Liver (tissue), 9 donors: ENCODE measurements around the gene TNF. TPM values are rescaled to one million over a fixed set of nuclear protein-coding genes. Genes with fewer than 3 reads are reported as not detected.

Experiments
- DNase-seq: peaks from one replicate; pipeline ENCODE4 v3.0.0-alpha.2; 2017; ENCODE audit warnings: low spot score
- H3K27ac ChIP-seq, 2 donors: one replicate each; pipeline ENCODE4 v1.7.0; 2013; ENCODE audit warnings: inconsistent platforms in 2 of 2, low read length in 2 of 2, control low read depth in 1 of 2, low read depth in 1 of 2, mild to moderate bottlenecking in 1 of 2
- H3K27me3 ChIP-seq, 4 donors: one replicate each; pipeline versions ENCODE4 v1.6.1 to v1.7.0; 2013; ENCODE audit warnings: low read length in 3 of 4, inconsistent platforms in 1 of 4, mild to moderate bottlenecking in 1 of 4, moderate library complexity in 1 of 4; ENCODE audit not compliant: control insufficient read depth in 4 of 4, insufficient read depth in 4 of 4
- H3K36me3 ChIP-seq, 4 donors: one replicate each; pipeline versions ENCODE4 v1.6.1 to v1.7.0; 2013; ENCODE audit warnings: low read length in 3 of 4, mild to moderate bottlenecking in 3 of 4, low read depth in 1 of 4, moderate library complexity in 1 of 4; ENCODE audit not compliant: control insufficient read depth in 4 of 4, insufficient read depth in 3 of 4
- H3K4me1 ChIP-seq, 4 donors: one replicate each; pipeline versions ENCODE4 v1.6.1 to v1.7.0; 2013; ENCODE audit warnings: low read length in 3 of 4, mild to moderate bottlenecking in 3 of 4, moderate library complexity in 1 of 4; ENCODE audit not compliant: control insufficient read depth in 4 of 4, insufficient read depth in 4 of 4
- H3K4me3 ChIP-seq, 3 donors: one replicate each; pipeline versions ENCODE4 v1.6.1 to v1.7.0; 2013; ENCODE audit warnings: low read length in 3 of 3, control low read depth in 1 of 3, low read depth in 1 of 3, mild to moderate bottlenecking in 1 of 3
- H3K9ac ChIP-seq, 2 donors: one replicate each; pipeline ENCODE4 v1.7.0; 2013; ENCODE audit warnings: low read length in 2 of 2, mild to moderate bottlenecking in 2 of 2, moderate library complexity in 2 of 2, control low read depth in 1 of 2, low read depth in 1 of 2
- H3K9me3 ChIP-seq, 4 donors: one replicate each; pipeline versions ENCODE4 v1.6.1 to v1.7.0; 2013; ENCODE audit warnings: low read length in 3 of 4; ENCODE audit not compliant: control insufficient read depth in 4 of 4
- ATF3 ChIP-seq: IDR thresholded peaks from 2 replicates; pipeline ENCODE4 v1.6.1; 2016; ENCODE audit warnings: antibody characterized with exemption
- CTCF ChIP-seq: fragments of 150-350 bp; IDR thresholded peaks from 2 replicates; pipeline ENCODE4 v1.5.1; 2017; ENCODE audit warnings: improper control_type of control experiment, low read depth, low read length; ENCODE audit not compliant: missing input control
- EGR1 ChIP-seq, 2 donors: IDR thresholded peaks; 2 replicates each; pipeline ENCODE4 v1.6.1; 2016 to 2018; ENCODE audit warnings: antibody characterized with exemption in 2 of 2, low read depth in 2 of 2
- FOXA2 ChIP-seq: IDR thresholded peaks from 2 replicates; pipeline ENCODE4 v1.6.1; 2016; ENCODE audit warnings: antibody characterized with exemption
- GABPA ChIP-seq, 2 donors: IDR thresholded peaks in 1 of 2; conservative IDR thresholded peaks in 1 of 2; 2 replicates each; pipeline ENCODE4 v1.6.1; 2016; ENCODE audit warnings: antibody characterized with exemption in 2 of 2, mild to moderate bottlenecking in 1 of 2, moderate library complexity in 1 of 2
- HNF4A ChIP-seq, 2 donors: conservative IDR thresholded peaks; 2 replicates each; pipeline ENCODE4 v1.6.1; 2016; ENCODE audit warnings: antibody characterized with exemption in 2 of 2, mild to moderate bottlenecking in 2 of 2
- HNF4G ChIP-seq: IDR thresholded peaks from 2 replicates; pipeline ENCODE4 v1.6.1; 2016; ENCODE audit warnings: antibody characterized with exemption
- NR2F2 ChIP-seq: IDR thresholded peaks from 2 replicates; pipeline ENCODE4 v1.6.1; 2016; ENCODE audit warnings: antibody characterized with exemption
- RAD21 ChIP-seq, 2 donors: IDR thresholded peaks; 2 replicates each; pipeline ENCODE4 v1.6.1; 2016; ENCODE audit warnings: antibody characterized with exemption in 2 of 2, mild to moderate bottlenecking in 2 of 2
- REST ChIP-seq: IDR thresholded peaks from 2 replicates; pipeline ENCODE4 v1.6.1; 2016; ENCODE audit warnings: antibody characterized with exemption, mild to moderate bottlenecking
- RXRA ChIP-seq, 2 donors: IDR thresholded peaks; 2 replicates each; pipeline ENCODE4 v1.6.1; 2017 to 2018; ENCODE audit warnings: antibody characterized with exemption in 2 of 2, mild to moderate bottlenecking in 1 of 2
- SP1 ChIP-seq: IDR thresholded peaks from 2 replicates; pipeline ENCODE4 v1.6.1; 2018; ENCODE audit warnings: antibody characterized with exemption, mild to moderate bottlenecking
- WGBS: extraction: QIAGEN DNeasy Blood & Tissue Kit; methylation state at CpG from one replicate; pipeline ENCODE4 v1.1.7; 2013; 5-methylcytosine and 5-hydroxymethylcytosine counted together
- polyA plus RNA-seq, 2 donors: library from polyadenylated mRNA; stranded (reverse) in 1 of 2; unstranded in 1 of 2; fragments of 200-250 nt in 1 of 2; fragments of >200 nt in 1 of 2; fragmentation: Nextera tagmentation in 1 of 2; extraction: Ambion mirVana in 1 of 2; gene quantifications; one replicate each; pipeline versions ENCODE4 v1.2.1 to v1.2.3, GENCODE V29; 2013 to 2015
- total RNA-seq, 2 donors: library from RNA; depleted of rRNA; stranded (reverse); fragments of >200 nt; gene quantifications; one replicate each; pipeline ENCODE4 v1.2.3, GENCODE V29; 2014
- donor health status: healthy.
- donor health status: healthy.
- donor health status: healthy.
- donor health status: healthy.
- donor health status: healthy.

The TNF gene
- total and polyA plus RNA-seq, 4 donors: 0.06 to 0.42 (median 0.19) TPM; not detected in 1

GRCh38 chr6:31581434-31582229 is 6.3 kb downstream of the TNF start:
- H3K27me3 ChIP-seq: no peaks in the 10 kb centered on the region
- peak overlapping the region; percentile 63 to 73 for H3K27ac ChIP-seq
- peaks cover 0 to 16% (median 6%) of the 10 kb centered on the region in 4 donors for H3K4me1 ChIP-seq
- peak overlapping the region; percentile 64 to 83 for H3K9ac ChIP-seq
- peak overlapping the region; percentile 74 to 80 (median 78) for H3K4me3 ChIP-seq
- H3K9me3 ChIP-seq: no peaks in the 10 kb centered on the region
- no peak for DNase-seq
- TF ChIP-seq HNF4A (conservative IDR thresholded peaks at IDR 0.05) (peak in 1 of 2 donors; percentile 19), CTCF (no peak)
- WGBS: 25% methylated on average over 21 of the region's 21 CpGs
- no peaks in the 10 kb centered on the region for H3K36me3 ChIP-seq

GRCh38 chr6:31582230-31582643 is 6.9 kb downstream of the TNF start, which contains the start of gene LTB:
TSS of gene LTB (minus strand) at chr6:31582424. CDS start at chr6:31582417, 7 bp downstream.
- peak within 1 kb of the TSS; percentile 63 to 73 for H3K27ac ChIP-seq
- DNase-seq: no peak
- H3K9me3 ChIP-seq: no peaks in the 10 kb centered on the region
- peak within 1 kb of the TSS; percentile 74 to 80 (median 78) for H3K4me3 ChIP-seq
- H3K9ac ChIP-seq: peak within 1 kb of the TSS; percentile 64 to 83
- TF ChIP-seq EGR1 (IDR thresholded peaks at IDR 0.05; ENCODE audit: low read depth in 2 of 2): no peak
- TF ChIP-seq SP1: no peak
- TF ChIP-seq ATF3: no peak
- TF ChIP-seq RXRA (IDR thresholded peaks at IDR 0.05): no peak
- no peak for TF ChIP-seq NR2F2
- no peak for TF ChIP-seq HNF4A (conservative IDR thresholded peaks at IDR 0.05)
- TF ChIP-seq RAD21 (IDR thresholded peaks at IDR 0.05): no peak
- no peak for TF ChIP-seq HNF4G
- peaks cover 0 to 16% (median 6%) of the 10 kb centered on the region in 4 donors for H3K4me1 ChIP-seq
- WGBS: 59% methylated on average over 3 of the region's 3 CpGs
- no peaks in the 10 kb centered on the region for H3K27me3 ChIP-seq
- H3K36me3 ChIP-seq: no peaks in the 10 kb centered on the region

GRCh38 chr6:31585491-31585890 is 10.1 kb downstream of the TNF start:
- Histone ChIP-seq H3K27me3 (no peaks in the 10 kb centered on the region), H3K9me3 (no peaks in the 10 kb centered on the region), H3K4me3 (no peak overlapping the region), H3K9ac (no peak overlapping the region), H3K36me3 (no peaks in the 10 kb centered on the region), H3K4me1 (peaks cover 0 to 12% (median 6%) of the 10 kb centered on the region in 4 donors), H3K27ac (peak overlapping the region in 1 of 2 donors; percentile 48)
- DNase-seq: no peak
- no peak for TF ChIP-seq EGR1 (IDR thresholded peaks at IDR 0.05; ENCODE audit: low read depth in 2 of 2)
- no peak for TF ChIP-seq HNF4G
- no peak for TF ChIP-seq HNF4A (conservative IDR thresholded peaks at IDR 0.05)
- TF ChIP-seq FOXA2: no peak
- no peak for TF ChIP-seq REST
- TF ChIP-seq ATF3: no peak
- TF ChIP-seq CTCF: peak; percentile 11
- TF ChIP-seq GABPA (IDR thresholded peaks at IDR 0.05 in 1 of 2, conservative IDR thresholded peaks at IDR 0.05 in 1 of 2): no peak
- 63% methylated on average over 2 of the region's 2 CpGs for WGBS
